Stimulated activated CD4-positive, alpha-beta T cell treated with anti-CD3 and anti-CD28 coated beads, Interleukin-4, amount 100 ng/mL, for 24 hours (primary cell): Measurements from ENCODE around the gene CLEC4D.
A peak's percentile ranks its signal among the peaks of the same experiment; 100 is the strongest.
"Not testable (repeated sequence)": the region's sequence is repeated elsewhere in the genome, so short reads cannot be mapped to it uniquely, and the experiment has no call there.

Source experiments
- DNase-seq: peaks from one replicate; pipeline ENCODE4 v3.0.0-alpha.2; 2020

The CLEC4D gene

GRCh38 chr12:8537820-8538219, 24.5 kb downstream of the CLEC4D start:
- not testable (repeated sequence) for DNase-seq

DNA sequence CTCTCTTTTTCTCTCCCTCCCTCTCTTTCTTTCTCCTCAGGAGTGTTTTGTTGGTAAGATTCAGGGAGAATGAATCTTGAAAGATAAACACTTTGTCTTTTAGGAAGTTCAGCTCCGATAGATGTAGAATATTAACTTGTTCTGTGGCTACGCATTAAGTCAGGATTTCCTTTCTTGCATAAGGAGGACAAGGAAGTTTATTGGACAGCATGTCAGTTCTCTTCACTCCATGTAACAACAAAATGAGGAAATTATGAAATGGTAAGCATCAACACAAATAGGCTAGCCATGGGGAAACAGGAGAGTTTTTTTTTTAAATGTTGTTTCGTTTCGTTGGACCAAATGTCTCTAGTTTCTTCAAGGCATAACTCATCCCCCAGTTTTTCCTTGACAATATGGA, 27.5 kb downstream of the CLEC4D start, which contains the start of gene CLEC4E:
Gene CLEC4E (minus strand): TSS at position 75 of the 400 bp plus-strand sequence. CDS start 108 bp downstream, outside the sequence.
- DNase-seq: not testable (repeated sequence)

DNA sequence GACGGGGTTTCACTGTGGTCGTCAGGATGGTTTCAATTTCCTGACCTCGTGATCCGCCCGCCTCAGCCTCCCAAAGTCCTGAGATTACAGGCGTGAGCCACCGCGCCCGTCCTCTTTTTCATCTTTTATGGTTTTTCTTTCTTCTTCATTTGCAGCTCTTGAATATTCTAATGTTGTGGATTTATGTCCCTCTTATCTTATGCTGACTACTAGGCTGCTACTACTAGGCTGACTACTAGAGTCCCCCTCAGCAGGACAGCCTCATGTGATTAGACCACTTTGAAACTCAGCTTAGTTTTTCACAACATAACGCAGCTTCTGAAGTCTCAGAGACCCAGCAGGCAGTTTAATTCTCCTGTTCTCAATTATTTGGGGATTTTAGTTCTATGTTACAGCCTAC, 28.3 kb downstream of the CLEC4D start:
- no peak for DNase-seq

DNA sequence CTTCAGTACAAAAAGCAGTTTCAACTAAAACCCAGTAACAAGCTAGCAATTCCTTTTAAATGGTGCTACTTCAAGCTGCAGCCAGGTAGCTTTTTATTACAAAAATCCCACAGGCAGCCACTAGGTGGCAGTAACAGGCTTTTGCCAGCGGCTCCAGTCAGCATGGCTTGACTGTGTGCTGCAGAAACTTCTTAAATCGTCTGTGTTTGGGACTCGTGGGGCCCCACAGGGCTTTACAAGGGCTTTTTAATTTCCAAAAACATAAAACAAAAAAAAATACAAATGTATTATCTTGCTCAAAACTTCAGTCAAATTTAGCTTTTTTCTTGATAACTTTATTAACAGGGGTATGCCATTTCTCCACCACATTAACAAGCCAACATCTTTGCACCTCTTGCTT, 31.0 kb downstream of the CLEC4D start:
- peak; percentile 78 for DNase-seq

- no peak for DNase-seq
Measured at GRCh38 chr12:8546591-8546990, 33.3 kb downstream of the CLEC4D start.

- no peak for DNase-seq
Measured at GRCh38 chr12:8547645-8548044, 34.3 kb downstream of the CLEC4D start.

DNA sequence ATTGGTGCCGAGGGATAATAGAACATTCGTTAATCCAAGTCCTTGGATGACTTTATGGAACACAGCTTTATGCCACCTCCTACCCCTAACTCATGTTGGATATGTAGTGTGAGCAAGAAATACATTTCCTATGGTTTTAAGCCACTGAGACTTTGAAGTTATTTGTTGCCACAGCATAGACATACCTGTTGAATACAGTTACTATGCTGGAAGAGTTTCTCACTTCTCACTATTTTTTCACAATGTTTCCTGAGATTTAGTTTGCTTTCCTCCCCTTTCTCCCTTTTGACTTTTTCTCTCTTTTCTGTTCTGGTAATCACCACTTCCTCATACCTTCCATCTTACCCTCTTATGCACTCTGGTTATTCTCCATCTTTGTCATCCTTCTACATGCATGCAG, 34.9 kb downstream of the CLEC4D start:
- DNase-seq: no peak

DNA sequence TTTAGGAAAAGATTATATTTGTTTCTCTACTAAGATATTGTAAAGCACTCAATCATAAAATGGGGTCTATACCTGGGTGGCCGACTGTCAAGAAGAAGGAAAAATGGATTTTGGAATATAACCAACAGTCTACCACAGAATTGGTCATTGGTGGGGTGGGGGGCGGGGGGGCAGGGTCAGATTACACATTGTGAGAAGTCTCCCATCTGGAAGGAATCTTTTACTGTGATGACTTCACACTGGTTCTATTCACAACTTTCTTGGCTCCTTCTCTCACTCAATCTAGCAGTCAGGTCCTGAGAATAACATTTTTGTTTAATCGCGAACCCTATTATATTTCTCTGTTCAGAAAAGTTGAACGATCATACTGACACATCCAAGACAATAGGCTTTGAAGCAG, 36.1 kb downstream of the CLEC4D start:
- no peak for DNase-seq

- DNase-seq: no peak
Measured at GRCh38 chr12:8553088-8553627, 39.9 kb downstream of the CLEC4D start.

DNA sequence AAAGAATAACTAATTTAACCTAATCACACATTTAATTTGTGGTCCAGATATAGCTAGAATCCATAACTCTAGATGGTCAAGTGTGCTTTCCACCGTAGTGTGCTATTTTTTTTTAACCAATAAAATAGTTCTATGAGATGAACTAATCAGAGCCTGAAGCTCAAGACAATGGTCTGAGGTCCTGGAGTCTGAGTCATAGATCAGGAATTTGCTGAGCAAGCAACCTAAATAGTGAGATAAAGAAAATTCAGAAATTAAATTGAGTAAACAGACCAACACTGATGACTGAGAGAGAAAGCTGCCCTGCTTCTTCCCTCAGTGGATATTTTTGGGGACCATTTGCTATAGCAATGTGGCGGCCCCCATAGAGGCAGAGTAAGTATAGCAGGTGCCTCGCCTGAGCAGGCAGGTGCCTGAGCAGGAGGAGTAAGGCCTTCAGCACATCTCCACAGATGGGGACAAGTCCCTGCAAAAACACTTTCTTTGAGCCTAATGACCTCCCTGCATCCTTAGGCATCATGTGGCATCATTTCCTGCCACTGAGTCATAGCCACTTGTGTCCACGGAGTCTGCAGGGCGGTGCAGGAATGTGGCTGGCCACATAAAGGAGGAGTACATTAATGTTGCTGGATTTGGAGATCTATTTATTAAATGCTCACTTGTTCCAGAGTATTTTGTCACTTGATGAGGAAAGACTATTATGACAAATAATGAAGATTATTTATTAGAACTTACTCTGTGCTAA, 41.3 kb downstream of the CLEC4D start:
- DNase-seq: no peak

DNA sequence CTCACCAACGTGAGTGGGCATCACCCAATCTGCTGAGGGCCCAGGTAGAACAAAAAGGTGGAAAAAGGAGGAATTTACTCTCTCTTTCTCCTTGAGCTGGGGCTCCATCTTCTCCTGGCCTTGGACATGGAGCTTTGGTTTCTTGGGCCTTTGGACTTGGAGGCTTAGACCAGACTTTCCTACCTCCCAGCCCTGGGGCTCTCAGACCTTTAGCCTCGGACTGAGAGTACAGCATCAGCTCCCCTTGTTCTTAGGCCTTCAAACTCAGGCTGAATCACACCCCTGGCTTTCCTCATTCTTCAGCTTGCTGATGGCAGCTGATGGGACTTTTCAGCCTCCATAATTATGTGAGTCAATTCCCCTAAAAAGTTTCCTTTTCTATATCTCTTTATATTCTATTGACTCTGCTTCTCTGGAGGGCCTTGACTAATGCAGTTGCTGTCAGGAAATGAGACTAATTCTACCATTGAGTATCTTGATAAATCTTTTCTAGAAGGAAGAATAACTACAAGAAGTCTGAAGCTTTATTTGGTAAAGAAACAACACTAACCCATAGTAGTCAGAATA, 43.3 kb downstream of the CLEC4D start:
- DNase-seq: no peak

GRCh38 chr12:8559676-8560075, 46.4 kb downstream of the CLEC4D start:
- DNase-seq: no peak

DNA sequence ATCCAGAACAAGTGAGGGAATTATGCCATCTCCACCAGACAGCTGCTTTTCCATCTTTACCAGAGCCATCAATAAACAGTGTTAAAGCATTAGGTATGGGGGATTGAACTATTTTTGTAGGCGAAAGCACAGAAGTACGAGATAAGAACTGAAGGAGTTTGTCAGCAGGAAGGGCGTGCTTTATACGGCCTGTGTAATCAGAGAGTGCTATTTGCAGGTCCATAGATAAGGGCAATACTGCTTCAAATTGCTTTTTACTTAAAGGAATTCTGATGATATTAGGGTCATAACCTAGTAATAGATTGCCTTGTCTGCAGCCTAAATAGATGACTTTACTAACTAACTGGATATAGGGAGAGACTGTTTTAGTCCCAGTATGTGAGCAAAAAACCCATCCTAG, 47.7 kb downstream of the CLEC4D start:
- DNase-seq: no peak

- DNase-seq: no peak
Measured at GRCh38 chr12:8562310-8562709, 49.0 kb downstream of the CLEC4D start.

GRCh38 chr12:8563356-8563755, 50.1 kb downstream of the CLEC4D start:
- no peak for DNase-seq

- DNase-seq: no peak
Measured at GRCh38 chr12:8564656-8565055, 51.4 kb downstream of the CLEC4D start.

GRCh38 chr12:8566052-8566451, 52.7 kb downstream of the CLEC4D start:
- not testable (repeated sequence) for DNase-seq

DNA sequence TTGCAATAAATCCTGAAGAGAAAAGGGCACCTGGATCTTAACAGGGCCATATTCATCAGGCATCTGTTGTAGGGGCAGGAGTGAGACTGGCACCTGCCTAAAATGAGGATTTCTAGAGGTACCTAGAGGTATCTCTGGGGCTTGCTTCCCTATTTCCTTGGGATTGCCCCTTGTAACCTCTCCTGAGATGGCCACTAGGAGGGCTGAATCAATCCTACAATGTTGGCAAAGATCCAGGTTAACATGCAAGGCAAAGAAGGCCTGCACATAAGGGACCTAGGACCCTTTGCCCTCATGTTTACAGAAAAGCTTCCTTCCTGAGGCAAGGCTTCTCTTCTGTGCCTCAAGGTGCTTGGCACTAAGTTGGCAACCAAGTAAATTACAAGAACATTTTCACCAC, 53.2 kb downstream of the CLEC4D start:
- DNase-seq: no peak
